GDM1 (cell line): ENCODE data around the gene CAMK1D.

Source experiments
- DNase-seq: peaks from one replicate; lab custom pipeline; 2025; lab: John Stamatoyannopoulos, UW

CAMK1D gene

DNA sequence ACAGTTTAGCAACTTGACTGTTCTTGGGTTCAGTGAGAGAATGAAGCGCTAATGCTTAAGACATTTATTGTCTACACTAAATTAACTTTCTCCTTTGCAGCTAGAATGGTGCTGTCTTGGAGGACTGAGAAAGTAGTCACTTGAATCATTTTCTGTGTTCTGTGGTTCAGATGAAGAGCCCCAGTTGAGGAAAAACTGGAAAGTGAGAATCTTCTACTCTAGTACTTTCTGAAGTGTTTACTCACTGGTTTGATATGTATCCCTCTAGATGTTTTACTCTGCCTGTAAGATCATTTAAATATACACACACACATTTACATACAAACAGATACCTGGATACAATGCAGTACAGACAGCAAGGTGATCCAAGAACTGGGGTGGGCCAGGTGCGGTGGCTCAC is 308.1 kb downstream of the CAMK1D start:
- no peak for DNase-seq

DNA sequence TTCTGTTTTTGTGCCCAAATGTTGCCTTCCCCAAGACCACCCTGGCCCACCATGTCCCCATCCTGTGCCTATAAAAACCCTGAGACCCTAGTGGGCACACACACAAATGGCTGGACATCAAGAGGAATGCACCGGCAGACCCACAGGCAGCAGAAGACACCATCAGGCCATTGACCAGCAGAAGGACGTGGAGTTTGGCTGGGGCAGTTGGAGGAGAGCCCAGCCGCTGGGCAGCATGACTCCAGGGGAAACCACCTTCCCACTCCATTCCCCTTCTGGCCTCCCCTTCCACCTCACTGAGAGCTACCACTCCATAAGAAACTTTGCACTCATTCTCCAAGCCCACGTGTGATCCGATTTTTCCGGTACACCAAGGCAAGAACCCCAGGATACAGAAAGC is 309.2 kb downstream of the CAMK1D start:
- no peak for DNase-seq

DNA sequence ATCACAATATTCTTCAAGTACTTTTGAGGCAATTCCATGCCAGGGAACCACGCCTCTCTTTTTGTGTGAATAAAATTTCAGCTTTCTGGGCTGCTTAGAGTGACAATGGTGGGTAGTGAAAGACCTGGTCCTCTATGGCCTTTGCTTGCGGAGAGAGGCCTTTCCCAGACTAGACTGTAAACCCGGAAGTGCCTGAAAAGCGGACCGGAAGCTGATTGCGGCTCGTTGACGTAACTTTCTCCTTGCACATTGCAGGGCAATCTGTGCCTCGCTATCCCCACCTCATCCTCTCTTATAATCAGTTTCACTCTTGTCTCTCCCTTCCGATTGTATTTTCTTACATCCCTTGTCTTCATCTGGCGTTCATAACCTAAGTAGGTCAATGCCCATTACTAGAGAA is 310.4 kb downstream of the CAMK1D start:
- no peak for DNase-seq

DNA sequence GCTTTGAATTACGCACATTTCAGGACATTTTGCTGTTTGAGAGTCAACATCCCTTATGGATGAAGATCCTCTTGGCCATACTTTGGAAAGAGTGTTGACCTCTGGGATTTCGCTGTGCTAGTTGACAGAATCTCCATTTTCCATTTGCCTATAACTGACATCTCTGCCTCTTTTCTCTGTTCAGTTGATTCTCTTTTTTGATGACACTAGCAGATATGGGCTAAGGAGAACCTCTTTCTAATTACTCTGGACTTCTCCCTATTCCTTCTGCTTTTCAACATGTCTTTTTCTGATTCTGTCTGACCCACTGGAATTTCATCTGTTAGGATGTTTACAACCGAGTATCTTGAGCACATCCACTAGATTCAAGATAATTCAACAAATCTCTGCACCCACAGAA is 311.5 kb downstream of the CAMK1D start:
- DNase-seq, result no peak

DNA sequence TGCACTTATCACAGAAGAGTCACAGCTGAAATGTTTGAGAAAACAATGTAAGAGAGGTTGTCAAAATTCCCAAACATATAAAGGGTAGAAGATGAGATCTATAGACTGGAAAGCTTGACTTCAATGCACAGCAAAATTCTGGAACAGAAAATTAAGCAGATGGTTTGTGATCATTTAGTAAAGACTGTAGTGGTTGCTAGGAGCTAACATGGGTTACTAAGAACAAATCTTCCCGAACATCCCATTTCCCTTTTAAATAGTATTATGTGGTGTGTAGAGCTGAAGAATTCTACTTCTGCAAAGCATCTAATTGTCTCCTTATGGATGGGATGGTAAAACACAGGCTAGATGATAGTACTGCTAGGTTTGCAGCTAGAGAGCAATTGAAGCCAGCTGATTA is 312.3 kb downstream of the CAMK1D start:
- no peak for DNase-seq

DNA sequence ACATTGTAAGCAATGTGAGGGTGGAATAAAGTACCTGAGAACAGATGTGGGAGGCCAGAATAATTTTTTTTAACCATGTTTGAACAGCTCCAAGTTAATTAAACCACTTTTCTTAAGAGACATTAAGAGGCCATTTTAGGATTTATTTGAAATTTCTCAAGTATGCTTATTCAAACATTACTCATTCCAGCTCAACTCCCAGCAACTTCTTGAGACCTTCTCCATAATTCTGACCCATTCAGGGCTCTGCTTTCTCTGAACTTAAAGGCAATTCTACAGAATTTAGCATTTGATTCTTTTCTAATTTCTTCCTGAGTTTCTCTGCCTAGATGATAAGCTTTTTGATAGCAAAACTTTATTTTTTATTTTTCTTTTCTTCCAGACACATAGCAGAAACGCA is 314.5 kb downstream of the CAMK1D start:
- DNase-seq, result no peak

DNA sequence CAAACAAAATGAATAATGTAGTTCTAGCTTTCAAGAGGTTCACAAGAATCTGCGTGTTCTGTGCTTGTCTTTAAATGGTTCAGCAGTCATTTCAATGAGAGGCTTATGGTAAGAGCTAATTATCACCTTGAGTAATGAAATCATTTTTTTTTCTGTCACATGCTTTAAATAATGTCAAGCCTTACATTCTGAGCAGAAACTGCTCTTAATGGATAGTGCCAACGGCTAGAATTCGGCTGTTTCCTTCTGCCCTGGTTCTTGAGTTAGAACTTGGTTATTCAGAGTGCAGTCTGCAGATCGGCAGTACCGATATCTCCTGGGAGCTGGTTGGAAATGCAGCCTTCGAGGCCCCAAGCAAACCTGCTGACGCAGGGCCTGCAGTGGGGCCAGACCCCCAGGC is 316.2 kb downstream of the CAMK1D start:
- DNase-seq, result no peak

DNA sequence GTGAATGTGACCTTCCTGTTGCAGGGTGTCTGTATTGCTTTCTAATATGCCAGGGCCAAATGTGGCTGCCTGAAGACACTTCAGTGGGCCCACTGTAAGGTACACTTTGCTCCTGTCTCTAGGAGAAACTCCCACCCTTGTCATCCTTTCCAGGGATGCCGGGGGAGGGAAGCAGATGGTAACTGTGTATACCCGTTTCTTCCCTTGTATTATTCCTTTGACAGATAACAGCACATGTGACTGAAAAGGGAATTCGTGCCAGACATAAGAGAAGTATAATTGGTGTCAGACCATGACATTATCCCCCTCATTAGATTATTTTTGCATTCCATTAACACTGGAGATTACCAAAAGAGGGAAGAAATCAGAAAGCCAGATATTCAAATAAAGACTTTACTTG is 317.7 kb downstream of the CAMK1D start:
- no peak for DNase-seq

DNA sequence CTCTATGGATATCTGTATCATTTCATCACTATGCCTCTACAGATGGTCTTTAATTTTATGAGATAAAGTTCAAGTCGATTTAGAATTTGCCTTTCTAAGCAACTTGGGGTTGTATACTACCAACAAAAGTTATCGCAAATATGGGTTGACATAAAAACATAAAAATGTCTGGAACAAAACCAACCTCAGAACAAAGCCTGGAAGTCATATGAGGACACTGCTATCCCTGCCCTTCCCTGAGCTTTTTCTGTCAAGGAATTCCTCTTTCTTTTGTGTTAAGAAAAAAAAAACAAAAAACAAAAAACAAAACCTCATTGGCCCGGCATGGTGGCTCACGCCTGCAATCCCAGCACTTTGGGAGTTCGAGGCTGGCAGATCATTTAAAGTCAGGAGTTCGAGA is 319.3 kb downstream of the CAMK1D start:
- no peak for DNase-seq

DNA sequence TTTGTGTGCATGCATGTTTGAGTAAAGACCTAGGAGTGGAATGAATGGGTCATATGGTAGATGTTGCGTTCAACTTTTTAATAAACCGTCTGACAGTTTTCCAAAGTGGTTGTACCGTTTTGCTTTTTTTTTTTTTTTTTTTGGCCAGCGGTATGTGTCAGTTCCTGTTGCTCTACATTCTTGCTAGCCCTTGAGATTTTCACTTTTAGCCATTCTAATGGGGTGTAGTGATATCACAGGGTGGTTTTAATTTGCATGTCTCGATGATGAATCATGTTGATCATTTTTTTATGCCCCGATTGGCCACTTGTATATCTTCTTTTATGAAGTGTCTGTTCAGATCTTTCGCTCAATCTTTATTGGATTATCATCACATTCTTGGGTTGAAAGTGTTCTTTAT is 320.7 kb downstream of the CAMK1D start:
- no peak for DNase-seq

DNA sequence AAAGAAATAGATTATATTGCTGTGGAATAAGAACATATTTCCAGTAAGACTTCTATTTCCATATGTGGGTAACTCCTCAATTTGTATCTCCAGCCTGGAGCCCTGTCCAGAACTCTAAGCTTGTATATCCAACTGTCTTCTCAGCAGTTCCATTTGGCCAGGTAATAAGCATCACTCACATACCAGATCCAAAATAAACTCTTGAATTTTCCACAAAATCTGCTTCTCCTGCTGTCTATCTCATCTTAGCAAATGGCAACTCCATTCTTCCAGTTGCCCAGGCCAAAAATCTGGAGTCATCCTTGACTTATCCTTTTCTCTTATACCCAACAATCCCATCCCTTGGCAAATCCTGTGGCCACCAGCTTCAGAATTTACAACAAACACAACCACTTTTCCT is 325.8 kb downstream of the CAMK1D start:
- no peak for DNase-seq

DNA sequence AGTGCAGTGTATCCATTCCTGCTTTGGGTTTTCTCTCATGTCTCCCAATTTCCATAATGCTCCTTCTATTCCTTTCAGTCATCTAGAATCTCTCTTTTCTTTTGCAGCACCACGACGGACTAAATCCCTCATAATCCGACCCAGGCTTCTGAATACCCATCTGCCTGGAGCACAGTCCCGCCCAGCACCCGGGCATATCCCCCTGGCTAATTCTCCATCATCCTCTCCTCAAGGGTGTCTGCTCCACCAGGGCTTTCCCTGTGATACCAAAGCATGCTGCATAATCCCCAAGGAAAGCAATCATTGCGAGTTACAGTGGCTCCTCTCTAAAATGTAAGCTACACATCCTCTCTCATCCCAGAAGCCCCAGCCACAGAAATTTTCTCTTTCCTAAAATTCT is 330.3 kb downstream of the CAMK1D start:
- no peak for DNase-seq

DNA sequence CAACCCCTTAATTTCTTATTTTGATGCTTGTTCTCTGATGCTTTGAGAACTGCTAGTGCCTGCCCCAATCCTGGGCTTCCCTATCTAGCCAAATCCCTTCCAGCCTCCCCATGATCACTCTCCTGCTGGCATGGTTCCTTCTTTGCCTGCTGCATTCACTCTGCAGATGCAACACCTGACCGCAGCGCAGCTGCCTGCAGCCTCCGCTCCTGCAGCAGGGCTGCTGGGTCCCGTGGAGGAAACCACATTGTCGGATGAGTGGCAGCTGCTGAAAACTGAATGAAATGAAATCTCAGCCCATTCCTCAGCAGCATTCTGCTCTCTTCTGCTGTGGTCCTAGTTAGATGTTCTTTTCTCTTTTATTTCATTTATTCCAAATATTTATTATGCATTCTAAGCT is 331.9 kb downstream of the CAMK1D start:
- DNase-seq, result no peak

DNA sequence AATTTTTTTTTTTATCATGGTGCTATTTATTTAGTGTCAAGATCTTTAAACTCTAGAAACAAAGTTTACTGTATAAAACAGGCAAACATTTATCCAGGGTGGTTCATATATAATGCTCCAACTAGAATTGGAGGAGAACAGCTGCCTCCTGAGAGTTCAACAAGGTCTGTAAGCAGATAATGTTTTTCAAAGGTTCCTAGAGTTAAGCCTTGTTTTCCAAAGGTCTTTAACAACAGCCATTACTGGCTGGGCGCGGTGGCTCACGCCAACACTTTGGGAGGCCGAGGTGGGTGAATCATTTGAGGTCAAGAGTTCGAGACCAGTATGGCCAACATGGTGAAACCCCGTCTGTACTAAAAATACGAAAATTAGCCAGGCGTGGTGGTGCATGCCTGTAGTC is 335.4 kb downstream of the CAMK1D start:
- DNase-seq, result no peak

DNA sequence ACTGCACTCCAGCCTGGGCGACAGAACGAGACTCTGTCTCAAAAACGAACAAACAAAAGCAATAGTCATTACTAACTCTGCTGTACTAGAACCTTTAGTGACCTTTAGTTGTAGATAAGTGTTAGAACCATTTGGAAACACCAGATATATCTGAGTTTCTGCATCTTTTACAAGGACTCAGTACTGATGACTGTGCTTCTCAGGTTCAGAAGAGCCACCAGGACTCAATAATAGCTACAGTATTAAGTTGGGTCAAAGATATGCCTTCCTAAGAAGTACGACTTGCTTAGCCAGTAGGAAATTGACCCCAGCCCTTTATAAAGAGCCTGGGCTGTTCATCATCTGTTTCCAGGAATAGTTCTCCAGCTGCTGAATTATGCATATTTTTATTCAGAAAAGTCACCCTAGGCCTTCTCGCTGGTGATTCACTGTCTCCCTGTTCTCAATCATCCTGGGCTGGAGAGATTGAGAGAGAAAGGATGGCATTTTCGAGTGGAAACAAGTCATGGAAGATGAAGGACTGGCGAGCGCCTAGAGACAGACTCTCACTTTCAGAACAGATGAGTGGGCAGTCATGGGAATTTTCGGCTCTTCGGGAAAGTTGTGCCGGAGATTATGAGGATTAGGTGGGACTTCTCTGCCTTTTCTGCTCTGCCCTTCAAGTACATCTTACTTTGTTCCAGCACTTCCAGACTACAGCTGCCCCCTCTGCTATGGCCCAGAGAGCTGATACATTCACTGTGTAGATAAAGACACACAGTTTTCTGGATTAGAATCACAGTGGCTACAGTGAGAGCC is 336.1 kb downstream of the CAMK1D start:
- DNase-seq, result no peak

DNA sequence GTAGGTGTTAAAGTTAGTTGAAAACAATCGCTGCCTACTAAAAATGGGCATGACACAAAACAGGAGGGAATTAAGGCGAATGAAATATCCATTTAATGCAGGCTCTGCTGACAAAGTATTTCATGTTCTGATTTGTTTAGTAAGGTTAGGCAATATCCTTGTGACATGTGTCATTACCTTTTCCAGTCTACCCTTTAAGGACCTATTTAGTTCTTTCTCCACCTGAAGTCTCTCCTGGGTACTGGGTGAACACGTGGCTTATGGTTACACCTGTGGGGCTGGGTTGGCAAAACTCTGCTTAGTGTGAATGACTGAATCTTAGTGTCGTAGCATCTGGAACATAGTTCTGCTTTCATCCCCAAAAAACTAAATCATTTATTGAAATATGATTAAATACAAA is 338.6 kb downstream of the CAMK1D start:
- DNase-seq, result no peak

DNA sequence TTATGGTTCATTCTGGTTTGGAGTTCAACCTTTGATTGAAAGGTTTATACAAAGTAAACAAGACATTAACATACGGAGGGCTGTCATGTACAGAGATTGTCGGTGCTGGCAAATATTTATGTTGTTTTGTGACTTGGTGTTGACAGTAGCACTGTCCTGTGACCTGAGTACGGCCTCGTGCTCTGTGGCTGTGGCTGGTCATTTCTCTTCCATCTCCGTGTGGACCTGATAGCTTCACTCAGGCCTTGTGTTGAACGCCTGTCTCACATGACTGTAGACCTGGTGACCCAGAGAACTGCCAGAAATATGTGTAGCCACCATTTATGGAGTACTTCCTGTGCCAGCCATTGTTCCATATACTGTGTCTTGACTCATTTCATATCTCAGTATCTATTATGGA is 340.5 kb downstream of the CAMK1D start:
- DNase-seq, result no peak

DNA sequence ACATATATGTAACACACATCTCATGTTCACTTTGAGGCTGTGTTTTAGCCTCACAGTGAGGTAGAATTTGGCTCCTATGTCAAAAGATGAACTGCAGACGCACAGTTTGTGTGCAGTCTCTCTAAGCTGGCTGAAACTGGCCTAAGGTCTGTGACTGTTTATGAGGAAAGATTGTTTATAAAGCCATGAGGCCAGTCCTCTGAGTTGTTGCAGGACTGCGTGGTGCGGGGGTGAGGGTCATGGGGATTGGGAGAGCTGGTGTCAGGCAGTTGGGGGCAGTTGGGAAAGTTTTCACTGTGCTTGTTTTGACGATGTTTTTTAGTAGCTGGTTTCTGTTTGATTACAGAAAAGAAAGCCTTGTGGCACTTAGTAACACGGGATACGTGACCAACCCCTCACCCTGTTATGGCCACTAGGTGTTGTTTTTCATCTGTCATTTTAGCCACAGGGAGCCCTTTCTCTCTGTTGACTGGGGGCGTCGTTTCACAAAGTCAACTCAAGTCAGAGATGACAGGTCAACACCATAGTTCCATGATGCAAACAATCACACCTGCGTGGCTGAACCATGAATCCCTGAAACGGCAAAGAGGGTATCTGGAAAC is 341.3 kb downstream of the CAMK1D start:
- no peak for DNase-seq

DNA sequence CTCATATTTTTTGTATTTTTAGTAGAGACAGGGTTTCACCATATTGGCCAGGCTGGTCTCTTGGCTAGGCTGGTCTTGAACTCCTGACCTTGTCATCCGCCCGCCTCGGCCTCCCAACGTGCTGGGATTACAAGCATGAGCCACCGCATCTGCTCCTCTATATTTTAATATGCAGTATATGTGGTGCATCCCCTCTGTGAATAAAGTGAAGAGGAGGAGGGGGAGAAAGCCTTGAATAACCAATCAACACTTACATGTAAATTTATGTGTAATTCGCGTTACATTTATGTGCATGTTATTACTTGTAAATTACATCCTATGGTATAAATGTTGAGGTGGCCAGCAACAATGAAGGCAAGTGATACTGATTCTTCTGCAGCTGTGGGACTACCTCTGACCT is 342.2 kb downstream of the CAMK1D start:
- no peak for DNase-seq

DNA sequence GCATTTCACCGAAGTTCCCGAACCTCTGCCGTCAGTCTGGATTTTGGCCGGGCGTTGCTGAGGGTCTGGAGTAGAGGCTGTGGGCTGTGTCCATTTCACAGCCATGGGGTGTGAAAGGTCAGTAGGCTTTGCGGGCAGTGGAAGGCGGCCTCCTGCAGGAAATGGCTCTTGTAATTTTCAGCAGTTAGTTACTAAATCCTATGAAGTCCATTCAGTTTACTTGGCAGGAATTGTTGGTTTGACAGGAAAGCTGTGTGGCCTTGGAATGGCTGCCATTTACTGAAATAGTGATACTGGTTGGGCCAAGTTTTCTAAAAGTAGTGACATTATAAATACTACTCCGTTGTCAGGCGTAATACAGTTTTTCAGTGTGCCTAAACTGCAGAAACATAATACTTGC is 348.4 kb downstream of the CAMK1D start:
- no peak for DNase-seq

DNA sequence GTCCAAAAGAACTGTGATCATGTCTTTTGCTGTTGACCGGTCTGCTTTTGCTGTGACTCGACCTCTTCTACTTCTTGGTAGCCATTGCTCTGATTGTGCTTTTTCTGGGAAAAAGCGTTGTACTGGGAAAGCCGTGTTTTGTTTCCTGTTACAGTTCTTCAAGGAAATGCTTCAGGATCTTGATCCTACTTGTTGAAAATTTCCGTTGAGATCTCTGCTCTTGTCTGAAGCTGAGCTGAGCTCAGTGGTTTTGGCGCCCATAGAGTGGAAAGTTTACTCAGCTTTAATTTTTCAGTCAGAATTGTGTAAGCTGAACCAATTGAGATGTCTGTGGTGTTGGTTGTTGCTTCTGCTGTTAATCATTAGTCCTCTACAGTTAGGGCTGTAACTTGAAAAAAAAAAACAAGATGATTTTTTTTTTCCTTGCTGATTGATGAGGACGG is 349.9 kb downstream of the CAMK1D start:
- DNase-seq, result no peak

DNA sequence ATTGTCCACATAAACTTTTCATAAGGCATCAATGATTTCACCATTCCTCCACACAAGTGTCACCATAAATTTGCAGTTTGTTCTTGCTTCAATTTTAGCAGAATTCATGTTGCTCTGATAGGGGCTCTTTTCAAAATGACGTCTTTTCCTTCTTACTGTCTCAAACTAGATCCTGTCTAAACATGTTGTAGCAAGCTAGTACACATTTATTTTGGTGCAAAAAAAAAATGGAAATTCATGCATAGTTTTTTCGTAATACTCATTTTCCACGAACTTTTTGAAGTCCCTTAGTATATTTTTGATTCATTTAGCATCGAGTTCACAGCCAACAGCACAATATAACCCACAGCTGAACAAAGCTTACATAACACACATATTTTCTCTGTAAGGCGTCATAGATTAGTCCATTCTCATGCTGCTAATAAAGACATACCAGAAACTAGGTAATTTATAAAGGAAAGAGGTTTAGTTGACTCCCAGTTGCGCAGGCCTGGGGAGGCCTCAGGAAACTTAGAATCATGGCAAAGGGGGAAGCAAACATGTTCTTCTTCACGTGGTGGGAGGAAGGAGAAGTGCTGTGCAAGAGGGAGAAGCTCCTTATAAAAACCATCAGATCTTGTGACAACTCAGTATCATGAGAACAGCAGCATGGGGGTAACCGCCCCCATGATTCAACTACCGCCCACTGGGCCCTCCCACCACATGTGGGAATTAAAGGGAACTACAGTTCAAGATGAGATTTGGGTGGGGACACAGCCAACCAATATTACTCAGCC is 350.6 kb downstream of the CAMK1D start:
- DNase-seq, result no peak

DNA sequence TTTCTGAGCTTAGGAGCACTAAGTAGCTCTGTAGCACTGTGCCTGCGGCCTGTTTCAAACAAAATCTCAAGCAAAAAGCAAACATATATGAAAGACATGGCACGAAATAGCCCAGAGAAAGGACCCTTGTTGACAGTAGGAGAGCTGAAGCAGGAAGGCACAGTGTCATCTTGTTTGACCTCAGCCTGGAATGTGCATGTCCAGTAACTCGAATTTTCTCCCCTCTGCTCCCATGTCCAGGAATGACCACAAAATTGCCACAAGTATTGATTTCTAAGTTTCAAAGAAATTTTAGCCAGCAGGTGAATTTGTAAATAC is 351.2 kb downstream of the CAMK1D start:
- no peak for DNase-seq
